ENCODE results near the gene KRT36.

The KRT36 gene

GRCh38 chr17:41521574-41522261, 32.0 kb upstream of the KRT36 start:
- DNase-seq = no peak

- no peak for DNase-seq
Observed at GRCh38 chr17:41520821-41521521, 31.3 kb upstream of the KRT36 start.

GRCh38 chr17:41519501-41520224, 30.0 kb upstream of the KRT36 start:
- DNase-seq = no peak

GRCh38 chr17:41518789-41519449, 29.2 kb upstream of the KRT36 start, which contains the start of gene KRT15:
KRT15 (minus strand) TSS chr17:41518890; CDS start chr17:41518827, 63 bp downstream.
- no peak for DNase-seq

GRCh38 chr17:41518031-41518430, 28.3 kb upstream of the KRT36 start:
- DNase-seq = no peak

GRCh38 chr17:41516830-41517283, 27.1 kb upstream of the KRT36 start:
- DNase-seq = no peak

- no peak for DNase-seq
Observed at GRCh38 chr17:41516147-41516829, 26.6 kb upstream of the KRT36 start.

GRCh38 chr17:41513168-41513547, 23.4 kb upstream of the KRT36 start:
- no peak for DNase-seq

GRCh38 chr17:41512546-41513167, 22.9 kb upstream of the KRT36 start:
- DNase-seq = no peak

GRCh38 chr17:41511716-41512115, 22.0 kb upstream of the KRT36 start:
- DNase-seq = no peak

- DNase-seq = no peak
Observed at GRCh38 chr17:41511116-41511515, 21.4 kb upstream of the KRT36 start.

GRCh38 chr17:41510251-41511065, 20.7 kb upstream of the KRT36 start:
- no peak for DNase-seq

GRCh38 chr17:41507315-41507880, 17.7 kb upstream of the KRT36 start:
- DNase-seq = no peak

GRCh38 chr17:41505809-41506767, 16.4 kb upstream of the KRT36 start:
- no peak for DNase-seq

- DNase-seq = no peak
Observed at GRCh38 chr17:41505007-41505808, 15.5 kb upstream of the KRT36 start, which contains the start of gene KRT13. KRT13 (minus strand) TSS chr17:41505612; CDS start chr17:41505550, 62 bp downstream.

- no peak for DNase-seq
Observed at GRCh38 chr17:41504246-41504977, 14.7 kb upstream of the KRT36 start.

GRCh38 chr17:41503202-41503601, 13.5 kb upstream of the KRT36 start:
- no peak for DNase-seq

Data from central memory CD4-positive, alpha-beta T cell (primary cell).